ENCODE results near the gene SPSB3. TPM values are rescaled to one million over a fixed set of nuclear protein-coding genes. Genes with fewer than 3 reads are reported as not detected.

Gene SPSB3
- total RNA-seq, 2 donors from 2014 or later, result 28.0 to 28.1 TPM

DNA sequence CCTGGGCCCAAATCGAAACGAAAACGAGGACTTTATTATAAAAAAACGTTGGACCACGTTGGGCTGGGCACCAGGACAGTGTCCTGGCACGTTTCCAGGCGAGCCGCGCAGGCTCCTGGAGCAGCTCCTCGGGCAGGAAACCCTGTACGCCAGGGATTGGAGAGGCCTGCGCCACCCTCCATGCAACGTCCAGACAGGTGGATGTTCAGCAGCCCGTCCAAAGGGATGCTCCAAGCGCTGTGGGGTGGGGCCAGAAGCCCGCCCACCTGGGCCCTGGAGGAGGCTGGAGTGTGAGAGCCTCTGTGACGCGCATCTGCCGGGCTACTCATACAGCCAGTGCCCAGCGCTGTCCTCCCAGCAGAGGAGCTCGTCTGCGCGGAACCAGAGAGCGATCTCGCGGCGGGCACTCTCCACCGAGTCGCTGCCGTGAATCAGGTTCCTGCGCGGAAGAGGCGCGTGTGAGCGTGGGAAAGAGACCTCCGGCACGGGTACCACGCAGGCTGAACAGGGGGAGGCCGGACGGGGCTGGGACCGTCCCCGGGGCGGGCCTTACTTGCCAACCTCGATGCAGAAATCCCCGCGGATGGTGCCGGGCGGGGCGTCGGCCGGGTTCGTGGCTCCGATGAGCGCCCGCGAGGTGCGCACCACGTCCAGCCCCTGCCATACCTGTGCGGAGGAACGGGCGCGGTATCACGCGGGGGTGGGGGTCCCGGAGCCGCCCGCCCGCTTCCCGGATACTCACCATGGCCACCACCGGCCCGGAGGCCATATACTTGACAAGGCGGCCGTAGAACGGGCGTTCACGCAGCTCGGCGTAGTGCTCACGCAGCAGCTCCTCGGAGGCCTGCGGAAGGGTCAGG, 11.8 kb downstream of the SPSB3 start:
- Histone ChIP-seq H3K9ac (ENCODE audit: extremely low read depth, low read length, poor library complexity, severe bottlenecking) (peak overlapping the region; percentile 38), H3K4me1 (ENCODE audit: control insufficient read depth, insufficient read depth, low read length) (no peaks in the 10 kb centered on the region), H3K36me3 (ENCODE audit: control insufficient read depth, insufficient read depth, low read length) (peaks cover 9% of the 10 kb centered on the region), H3K4me3 (ENCODE audit: low read length) (peak overlapping the region; percentile 76), H3K27me3 (ENCODE audit: control insufficient read depth, insufficient read depth, low read length, poor library complexity, severe bottlenecking) (no peaks in the 10 kb centered on the region), H3K9me3 (ENCODE audit: control insufficient read depth, low read length) (no peaks in the 10 kb centered on the region), H3K27ac (ENCODE audit: low read depth, low read length) (no peak overlapping the region)
- H3K9me3 Mint-ChIP-seq, result no peaks in the 10 kb centered on the region
- DNase-seq, result peak; percentile 85
- no peak for TF ChIP-seq CTCF (conservative IDR thresholded peaks at IDR 0.05)
- peak overlapping the region; percentile 93 for H3K4me3 Mint-ChIP-seq
- peaks cover 3% of the 10 kb centered on the region for H3K4me1 Mint-ChIP-seq
- H3K36me3 Mint-ChIP-seq (ENCODE audit: low read depth), result peaks cover 11% of the 10 kb centered on the region
- peak overlapping the region; percentile 94 for H3K27ac Mint-ChIP-seq
- no peaks in the 10 kb centered on the region for H3K27me3 Mint-ChIP-seq (ENCODE audit: insufficient read depth)
- 23 to 46% methylated on average over 35 to 81 of the region's 81 CpGs for WGBS, 2 experiments (ENCODE audit: insufficient coverage in 1 of 2, insufficient read length in 1 of 2)

DNA sequence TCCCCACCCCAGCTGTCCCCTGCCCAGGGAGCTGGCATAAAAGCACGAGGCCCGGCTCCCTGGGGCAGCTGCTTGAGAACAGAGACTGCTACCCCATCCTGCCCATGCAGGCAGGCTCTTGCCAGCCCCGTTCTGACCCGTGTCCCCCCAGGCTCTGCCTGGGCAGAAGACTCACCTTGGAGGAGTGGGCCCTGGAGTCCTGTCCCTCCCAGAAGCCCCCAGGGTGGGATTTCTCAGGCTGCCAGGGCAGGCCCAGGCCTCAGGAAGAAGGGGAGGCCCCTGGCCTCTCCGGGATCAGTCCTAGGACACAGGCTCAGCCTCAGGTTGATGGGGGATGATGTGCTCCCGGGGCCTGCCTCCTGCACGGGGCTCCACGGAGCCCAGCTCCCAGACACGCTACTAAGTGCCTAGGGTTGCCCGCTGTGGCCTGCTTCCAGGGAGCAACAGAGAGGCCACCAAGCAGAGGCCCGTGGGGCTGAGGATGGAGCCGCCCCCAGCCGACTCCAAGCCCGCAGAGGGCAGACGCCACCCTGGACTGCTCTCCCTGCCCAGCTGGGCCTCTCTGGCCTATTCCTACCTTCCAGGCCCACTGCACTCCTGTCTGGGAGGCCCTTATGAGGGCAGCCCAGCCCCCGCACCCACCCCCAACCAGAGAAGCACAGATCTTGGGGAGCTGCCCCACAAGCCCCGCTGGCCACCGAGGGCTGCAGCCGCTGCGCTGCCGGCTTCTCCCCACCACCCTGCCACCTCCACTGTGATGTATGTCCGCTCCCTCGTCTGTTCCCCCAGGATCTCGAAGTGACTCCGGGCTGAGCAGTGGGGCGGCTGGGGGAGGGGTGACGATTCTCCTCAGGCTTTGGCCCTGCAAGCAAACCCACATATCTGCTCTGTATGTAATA, 12.7 kb downstream of the SPSB3 start:
- TF ChIP-seq CTCF (conservative IDR thresholded peaks at IDR 0.05), result no peak

GRCh38 chr16:1768767-1769401, 13.5 kb downstream of the SPSB3 start:
- no peaks in the 10 kb centered on the region for H3K4me1 ChIP-seq (ENCODE audit: control insufficient read depth, insufficient read depth, low read length)
- H3K4me1 Mint-ChIP-seq, result peaks cover 3% of the 10 kb centered on the region
- no peak overlapping the region for H3K4me3 ChIP-seq (ENCODE audit: low read length)
- no peak overlapping the region for H3K27ac ChIP-seq (ENCODE audit: low read depth, low read length)
- H3K27me3 ChIP-seq (ENCODE audit: control insufficient read depth, insufficient read depth, low read length, poor library complexity, severe bottlenecking), result no peaks in the 10 kb centered on the region
- H3K27ac Mint-ChIP-seq, result no peak overlapping the region
- peaks cover 13% of the 10 kb centered on the region for H3K36me3 Mint-ChIP-seq (ENCODE audit: low read depth)
- H3K9ac ChIP-seq (ENCODE audit: extremely low read depth, low read length, poor library complexity, severe bottlenecking), result no peak overlapping the region
- WGBS, 2 experiments (ENCODE audit: insufficient coverage in 1 of 2, insufficient read length in 1 of 2), result 93 to 94% methylated on average over 6 to 26 of the region's 26 CpGs
- H3K36me3 ChIP-seq (ENCODE audit: control insufficient read depth, insufficient read depth, low read length), result peaks cover 23% of the 10 kb centered on the region
- no peak for TF ChIP-seq CTCF (conservative IDR thresholded peaks at IDR 0.05)
- no peaks in the 10 kb centered on the region for H3K9me3 Mint-ChIP-seq
- DNase-seq, result no peak
- no peak overlapping the region for H3K4me3 Mint-ChIP-seq
- H3K9me3 ChIP-seq (ENCODE audit: control insufficient read depth, low read length), result no peaks in the 10 kb centered on the region
- no peaks in the 10 kb centered on the region for H3K27me3 Mint-ChIP-seq (ENCODE audit: insufficient read depth)

More for the DNA sequence above, 12.7 kb downstream of the SPSB3 start:
- Histone ChIP-seq H3K9me3 (ENCODE audit: control insufficient read depth, low read length) (no peaks in the 10 kb centered on the region), H3K27ac (ENCODE audit: low read depth, low read length) (no peak overlapping the region), H3K9ac (ENCODE audit: extremely low read depth, low read length, poor library complexity, severe bottlenecking) (no peak overlapping the region), H3K4me3 (ENCODE audit: low read length) (no peak overlapping the region), H3K4me1 (ENCODE audit: control insufficient read depth, insufficient read depth, low read length) (no peaks in the 10 kb centered on the region), H3K36me3 (ENCODE audit: control insufficient read depth, insufficient read depth, low read length) (peaks cover 17% of the 10 kb centered on the region), H3K27me3 (ENCODE audit: control insufficient read depth, insufficient read depth, low read length, poor library complexity, severe bottlenecking) (no peaks in the 10 kb centered on the region)
- 92 to 93% methylated on average over 13 to 27 of the region's 27 CpGs for WGBS, 2 experiments (ENCODE audit: insufficient coverage in 1 of 2, insufficient read length in 1 of 2)
- peak overlapping the region; percentile 94 for H3K27ac Mint-ChIP-seq
- peaks cover 3% of the 10 kb centered on the region for H3K4me1 Mint-ChIP-seq
- DNase-seq, result no peak
- no peaks in the 10 kb centered on the region for H3K27me3 Mint-ChIP-seq (ENCODE audit: insufficient read depth)
- H3K4me3 Mint-ChIP-seq, result peak overlapping the region; percentile 93
- H3K9me3 Mint-ChIP-seq, result no peaks in the 10 kb centered on the region
- H3K36me3 Mint-ChIP-seq (ENCODE audit: low read depth), result peaks cover 13% of the 10 kb centered on the region

Measured in endodermal cell (in vitro differentiated cells).